Measurements from ENCODE around the gene PRCC. TPM values are rescaled to one million over a fixed set of nuclear protein-coding genes. Genes with fewer than 3 reads are reported as not detected.

Gene PRCC
- total and polyA plus RNA-seq, 2 of the 13 experiments (the other 11 are each of a cell fraction or from before 2014, with no cell fraction given): 24.2 to 40.5 TPM

- TF ChIP-seq MXI1 (IDR thresholded peaks at IDR 0.05; ENCODE audit: borderline replicate concordance, low read depth, low read length) (peak; percentile 77; the same call in 2 of the 3 replicates), ZEB1 (IDR thresholded peaks at IDR 0.05; ENCODE audit: insufficient replicate concordance, low read depth) (no peak), ZNF282 (IDR thresholded peaks at IDR 0.05; ENCODE audit: partially characterized antibody) (no peak), ZNF18 (CRISPR knock-in tag; IDR thresholded peaks at IDR 0.05; ENCODE audit: insufficient replicate concordance) (peak; percentile 80), GATAD1 (CRISPR knock-in tag; IDR thresholded peaks at IDR 0.05) (peak; percentile 53), REXO4 (CRISPR knock-in tag; IDR thresholded peaks at IDR 0.05; ENCODE audit: borderline replicate concordance) (no peak), GMEB1 (CRISPR knock-in tag; IDR thresholded peaks at IDR 0.05; ENCODE audit: borderline replicate concordance) (peak; percentile 49; the same call in 1 of the 2 replicates), HNF4A (CRISPR knock-in tag; IDR thresholded peaks at IDR 0.05) (peak; percentile 34; the same call in 1 of the 2 replicates), ZNF407 (CRISPR knock-in tag; IDR thresholded peaks at IDR 0.05; ENCODE audit: not compliant biosample characterization) (peak; percentile 86), ZNF546 (CRISPR knock-in tag; conservative IDR thresholded peaks at IDR 0.05) (peak; percentile 89), ZNF740 (CRISPR knock-in tag; IDR thresholded peaks at IDR 0.05) (no peak), ZNF180 (CRISPR knock-in tag; IDR thresholded peaks at IDR 0.05; ENCODE audit: borderline replicate concordance, low read depth) (no peak), ZKSCAN1 (IDR thresholded peaks at IDR 0.05; ENCODE audit: low read length) (no peak), KLF13 (CRISPR knock-in tag; IDR thresholded peaks at IDR 0.05) (no peak), DNMT3B (CRISPR knock-in tag; conservative IDR thresholded peaks at IDR 0.05) (no peak)
Observed at GRCh38 chr1:156813750-156814570, 46.6 kb downstream of the PRCC start (continued).
